Activated CD4-positive, alpha-beta T cell treated with anti-CD3 and anti-CD28 coated beads for 36 hours (primary cell): Measurements from ENCODE around the gene SLC25A13. TPM values are rescaled to one million over a fixed set of nuclear protein-coding genes. Genes with fewer than 3 reads are reported as not detected.

Experiments used
- ATAC-seq: fragments of 200-7000 bp; cut with Tn5 transposase; one replicate; pipeline ENCODE4 v1.10.0; 2021; ENCODE audit warnings: mild to moderate bottlenecking, moderate library complexity
- CTCF ChIA-PET: fragments of 350-600 bp; sonication (Branson Sonifier 250); formaldehyde crosslinking; loops from one replicate; lab custom pipeline; 2021; ENCODE audit warnings: antibody characterized with exemption; lab: Charles Lee
- POLR2A ChIA-PET: fragments of 350-600 bp; sonication (Branson Sonifier 250); formaldehyde crosslinking; loops from one replicate; lab custom pipeline; 2021; ENCODE audit warnings: antibody characterized with exemption, inconsistent platforms; lab: Charles Lee
- DNase-seq: peaks from one replicate; pipeline ENCODE4 v3.0.0-alpha.2; 2020
- H3K27ac Mint-ChIP-seq: one replicate; pipeline ENCODE4 v1.8.0; 2021; ENCODE audit warnings: mixed read lengths
- H3K27me3 Mint-ChIP-seq: one replicate; pipeline ENCODE4 v1.8.0; 2021; ENCODE audit warnings: mixed read lengths
- H3K36me3 Mint-ChIP-seq: one replicate; pipeline ENCODE4 v1.8.0; 2021; ENCODE audit warnings: low read depth, mixed read lengths
- H3K4me1 Mint-ChIP-seq: one replicate; pipeline ENCODE4 v1.8.0; 2021; ENCODE audit warnings: mixed read lengths
- H3K4me3 Mint-ChIP-seq: one replicate; pipeline ENCODE4 v1.8.0; 2021; ENCODE audit warnings: mild to moderate bottlenecking, moderate library complexity, mixed read lengths
- H3K9me3 Mint-ChIP-seq: one replicate; pipeline ENCODE4 v1.8.0; 2021; ENCODE audit warnings: low read depth, mixed read lengths
- intact Hi-C, 2 experiments: fragments of 100-400 bp; cut with DNase I in 1 of 2; cut with micrococcal nuclease in 1 of 2; formaldehyde crosslinking; loops; one replicate each; pipeline versions ENCODE4 v1.14.2 to v1.15.1; 2022 to 2024; cut with DNase I, micrococcal nuclease
- total RNA-seq, 2 experiments: library from RNA; stranded (reverse); gene quantifications; one replicate each; pipeline ENCODE4 v1.2.3, GENCODE V29; 2021

SLC25A13 gene
- total RNA-seq, 2 experiments from 2014 or later, result 10.3 to 11.3 TPM

DNA sequence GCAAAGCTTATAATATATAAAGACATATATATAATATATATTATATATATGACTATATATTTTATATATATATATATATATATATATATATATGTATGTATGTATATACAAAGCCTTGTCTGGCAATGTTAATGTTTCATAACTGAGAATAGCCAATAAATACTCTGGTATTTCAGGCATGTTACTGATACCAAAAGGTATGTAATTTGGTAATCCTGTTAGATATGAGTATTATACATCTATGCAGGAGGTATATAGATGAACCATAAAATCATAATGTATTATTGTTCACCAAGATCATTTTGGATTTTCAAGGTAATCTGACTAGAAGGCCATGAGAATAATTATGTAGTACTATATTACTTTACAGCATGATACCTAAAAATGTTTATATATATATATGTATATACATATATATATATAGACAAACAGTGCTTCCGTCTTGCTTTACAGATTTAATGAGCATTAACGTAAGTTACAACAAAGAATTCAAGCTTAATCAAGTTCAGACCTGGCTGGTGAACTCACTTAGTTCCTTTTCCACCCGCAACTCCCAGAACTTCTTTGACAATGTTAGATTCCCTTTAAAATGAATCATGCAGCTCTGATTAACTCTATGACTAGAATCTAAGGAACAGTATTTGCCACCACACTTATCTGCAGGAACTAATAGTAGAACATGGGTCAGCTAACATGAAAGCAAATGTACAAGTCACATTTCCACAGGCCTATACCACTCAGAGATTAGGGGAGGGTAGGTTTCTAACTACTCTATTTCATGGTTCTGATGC, 82.7 kb downstream of the SLC25A13 start:
- ChIA-PET POLR2A (no interaction called here), CTCF (interaction anchor here (0.6 kb wide), 1 partner anchor 537 kb away, joined by 3 read pairs; no protein-coding TSS in a partner anchor)
- H3K27me3 Mint-ChIP-seq, result no peaks in the 10 kb centered on the region
- DNase-seq, result no peak
- H3K4me1 Mint-ChIP-seq, result peaks cover 10% of the 10 kb centered on the region
- peaks cover 6% of the 10 kb centered on the region for H3K36me3 Mint-ChIP-seq
- no peak overlapping the region for H3K4me3 Mint-ChIP-seq
- ATAC-seq, result no peak
- no peaks in the 10 kb centered on the region for H3K9me3 Mint-ChIP-seq
- no peak overlapping the region for H3K27ac Mint-ChIP-seq
- intact Hi-C loops, result no loop called here

DNA sequence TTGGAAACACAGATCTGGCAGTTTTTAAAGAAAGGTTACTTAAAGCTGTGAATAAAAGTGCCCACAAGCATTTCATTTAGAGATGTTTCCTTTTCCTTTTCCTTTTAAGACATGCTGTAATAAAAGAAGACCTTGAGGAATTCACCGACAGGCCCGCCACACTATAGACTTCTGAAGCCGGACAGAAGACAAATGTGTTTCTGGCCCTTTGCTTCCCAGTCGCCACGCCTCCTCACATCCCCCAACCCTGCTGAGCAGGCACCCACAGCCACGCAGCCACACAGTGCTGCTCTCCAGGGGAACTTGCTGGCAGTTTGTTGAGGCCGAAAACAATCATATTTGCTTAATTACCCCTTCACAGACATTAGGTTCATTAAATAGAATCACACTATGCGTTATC, 83.4 kb downstream of the SLC25A13 start:
- DNase-seq (no peak), ATAC-seq (no peak)
- no peak overlapping the region for H3K4me3 Mint-ChIP-seq
- H3K27me3 Mint-ChIP-seq, result no peaks in the 10 kb centered on the region
- intact Hi-C loops, result no loop called here
- no peak overlapping the region for H3K27ac Mint-ChIP-seq
- ChIA-PET POLR2A (interaction anchor here (0.6 kb wide), 1 partner anchor 176 kb away, joined by 3 read pairs; no protein-coding TSS in a partner anchor), CTCF (no interaction called here)
- H3K4me1 Mint-ChIP-seq, result peaks cover 10% of the 10 kb centered on the region
- H3K36me3 Mint-ChIP-seq, result peaks cover 8% of the 10 kb centered on the region
- no peaks in the 10 kb centered on the region for H3K9me3 Mint-ChIP-seq

DNA sequence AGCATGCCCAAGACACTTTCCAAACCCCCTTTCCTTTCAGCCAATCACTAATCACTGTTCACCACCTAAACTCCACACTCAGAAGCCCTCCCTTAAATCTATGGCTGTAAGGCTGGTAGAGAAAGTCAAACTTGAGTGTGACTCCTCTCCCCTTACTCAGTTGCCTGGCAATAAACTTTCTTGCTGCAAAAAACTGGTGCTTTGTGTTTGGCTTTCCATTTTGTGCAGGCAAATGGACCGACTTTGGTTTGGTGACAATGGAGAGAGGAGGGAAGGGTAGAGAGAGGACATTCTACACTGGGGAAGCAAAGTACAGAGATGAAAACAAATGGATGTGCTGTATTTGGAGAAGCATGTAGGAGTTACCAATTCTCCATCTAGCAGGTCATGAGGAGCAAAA, 84.9 kb downstream of the SLC25A13 start:
- peaks cover 10% of the 10 kb centered on the region for H3K4me1 Mint-ChIP-seq

DNA sequence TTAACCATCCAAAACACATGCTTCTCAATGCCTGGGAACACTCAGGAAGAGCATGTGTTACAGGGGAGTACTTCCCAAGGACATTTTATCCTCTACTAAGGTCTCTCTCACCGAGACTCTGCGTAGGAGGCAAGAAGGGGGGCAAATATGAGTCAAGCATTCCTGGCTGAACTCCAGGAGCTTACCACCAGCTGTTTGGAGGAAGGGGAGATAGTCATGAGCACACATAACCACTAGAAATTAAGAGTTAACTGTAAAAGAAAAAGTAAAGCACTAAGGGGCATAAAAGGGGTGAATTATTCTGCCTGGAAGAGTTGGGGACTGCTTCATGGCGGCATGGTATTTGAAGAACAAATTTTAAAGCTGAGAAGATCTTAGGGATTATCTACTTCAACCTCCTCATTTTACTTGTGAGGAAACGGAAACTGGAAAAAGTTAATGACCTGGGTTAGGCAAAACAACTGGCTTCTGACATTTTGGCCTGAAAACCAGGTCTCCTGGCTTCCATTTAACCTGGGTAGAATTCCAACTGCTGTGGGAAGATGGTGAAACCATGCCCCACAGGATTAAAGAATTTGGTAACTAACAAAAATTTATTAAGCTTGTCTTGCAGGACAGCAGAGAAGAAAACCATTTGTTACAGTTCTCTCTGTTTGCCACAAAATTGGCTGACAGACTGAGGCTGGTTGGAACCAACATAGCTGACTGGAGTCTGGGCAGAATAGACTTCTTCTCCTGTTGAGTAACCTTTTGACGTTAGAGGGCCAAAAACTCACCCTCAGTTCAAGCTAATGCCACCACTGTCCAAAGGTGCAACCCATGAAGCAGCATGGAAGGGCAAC, 85.5 kb downstream of the SLC25A13 start:
- Mint-ChIP-seq H3K4me1 (peaks cover 10% of the 10 kb centered on the region), H3K27me3 (no peaks in the 10 kb centered on the region), H3K9me3 (no peaks in the 10 kb centered on the region), H3K27ac (no peak overlapping the region), H3K4me3 (no peak overlapping the region), H3K36me3 (peaks cover 16% of the 10 kb centered on the region)
- ChIA-PET POLR2A (no interaction called here), CTCF (interaction anchor here (0.7 to 1.3 kb wide), 2 partner anchors 12 to 18 kb away, joined by 4 read pairs; no protein-coding TSS in a partner anchor)
- intact Hi-C loops, result no loop called here
- ATAC-seq (no peak), DNase-seq (no peak)

More for the DNA sequence above, 84.9 kb downstream of the SLC25A13 start:
- ChIA-PET POLR2A (no interaction called here), CTCF (interaction anchor here (1.3 kb wide), 1 partner anchor 19 kb away, joined by 4 read pairs; no protein-coding TSS in a partner anchor)
- Mint-ChIP-seq H3K27ac (peak overlapping the region; percentile 9), H3K36me3 (peaks cover 10% of the 10 kb centered on the region), H3K4me3 (no peak overlapping the region), H3K27me3 (no peaks in the 10 kb centered on the region), H3K9me3 (no peaks in the 10 kb centered on the region)
- no peak for DNase-seq
- ATAC-seq, result no peak
- intact Hi-C loops, result no loop called here

DNA sequence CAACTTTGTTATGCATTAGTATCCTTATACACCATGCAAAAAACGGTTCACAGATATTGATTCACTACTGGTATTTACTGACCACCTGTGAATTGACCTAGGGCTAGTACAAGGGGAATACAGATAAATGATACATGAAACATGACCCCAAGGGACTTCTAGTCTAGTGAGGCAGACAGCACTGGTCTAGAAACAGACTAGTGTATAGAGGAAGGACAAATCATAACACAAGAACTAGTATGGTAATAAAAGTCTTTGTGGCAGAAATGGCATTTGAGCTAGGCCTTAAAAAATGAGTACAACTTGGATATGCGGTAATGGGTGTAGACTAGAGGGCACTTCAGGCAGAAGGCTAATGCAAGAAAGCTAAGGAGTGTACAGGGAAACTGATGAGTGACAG, 86.6 kb downstream of the SLC25A13 start:
- intact Hi-C loops, result no loop called here
- ATAC-seq (no peak), DNase-seq (no peak)
- H3K27ac Mint-ChIP-seq, result no peak overlapping the region
- POLR2A ChIA-PET, result no interaction called here
- H3K4me1 Mint-ChIP-seq, result peaks cover 10% of the 10 kb centered on the region
- H3K36me3 Mint-ChIP-seq, result peaks cover 23% of the 10 kb centered on the region
- no peaks in the 10 kb centered on the region for H3K9me3 Mint-ChIP-seq
- CTCF ChIA-PET, result interaction anchor here (0.7 kb wide), 1 partner anchor 11 kb away, joined by 4 read pairs; no protein-coding TSS in a partner anchor
- H3K27me3 Mint-ChIP-seq, result no peaks in the 10 kb centered on the region
- H3K4me3 Mint-ChIP-seq, result no peak overlapping the region

DNA sequence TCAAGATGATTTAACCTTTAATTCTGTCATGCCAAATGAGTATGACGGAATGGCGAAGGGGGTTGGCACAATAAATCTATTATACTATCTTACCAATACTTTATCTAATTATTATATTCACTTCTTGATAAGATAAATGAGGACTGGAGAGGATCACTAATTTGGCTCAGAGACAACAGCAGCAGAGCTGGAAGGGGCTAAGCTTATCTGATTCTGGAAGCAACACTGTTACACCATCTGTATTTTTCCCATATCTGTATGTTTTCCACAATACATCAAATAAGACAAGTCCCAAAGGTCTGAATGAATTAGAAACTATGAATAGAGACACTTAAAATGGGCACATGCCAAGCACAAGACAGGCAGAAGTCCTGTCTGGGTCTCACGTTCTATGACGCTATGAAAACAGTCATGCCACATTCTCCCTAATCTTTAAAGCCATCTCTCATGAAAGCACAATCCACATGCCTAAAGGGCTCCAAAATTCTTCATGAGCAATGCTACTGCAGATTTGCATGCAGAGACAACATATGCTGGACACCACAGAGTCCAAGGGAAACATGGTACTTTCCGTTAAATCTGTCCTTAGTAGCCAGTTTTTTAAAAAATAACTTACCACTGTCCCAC, 88.3 kb downstream of the SLC25A13 start:
- ChIA-PET CTCF (interaction anchor here (1.0 to 1.3 kb wide), 2 partner anchors 9 to 14 kb away, joined by 3 to 4 read pairs; no protein-coding TSS in a partner anchor), POLR2A (no interaction called here)
- Mint-ChIP-seq H3K9me3 (no peaks in the 10 kb centered on the region), H3K4me1 (peaks cover 8% of the 10 kb centered on the region), H3K27me3 (no peaks in the 10 kb centered on the region), H3K27ac (no peak overlapping the region), H3K36me3 (peaks cover 32% of the 10 kb centered on the region), H3K4me3 (no peak overlapping the region)
- intact Hi-C loops, result no loop called here
- DNase-seq (no peak), ATAC-seq (no peak)

DNA sequence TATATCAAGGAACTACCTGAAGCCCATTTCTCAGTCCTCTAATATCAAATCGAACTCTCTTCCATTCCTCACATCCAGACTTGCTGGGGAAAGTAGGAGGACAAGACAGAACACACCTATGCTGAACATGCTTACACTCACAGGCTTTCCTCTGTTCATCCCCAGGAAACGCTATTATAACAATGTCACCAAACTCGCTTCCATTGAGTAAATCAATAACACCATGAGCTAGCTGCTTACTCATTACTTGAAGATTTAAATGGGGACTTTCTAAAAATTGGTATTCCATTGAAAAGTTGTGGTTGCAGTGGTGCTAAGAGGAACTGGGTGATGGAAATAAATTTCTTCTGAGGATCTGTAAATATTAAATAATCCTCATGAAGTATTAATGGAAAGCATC, 88.8 kb downstream of the SLC25A13 start:
- intact Hi-C loops, result no loop called here
- no peak for DNase-seq
- peaks cover 34% of the 10 kb centered on the region for H3K36me3 Mint-ChIP-seq
- ChIA-PET CTCF (interaction anchor here (1.3 kb wide), 2 partner anchors 9 to 12 kb away, joined by 3 read pairs; no protein-coding TSS in a partner anchor), POLR2A (no interaction called here)
- ATAC-seq, result no peak
- H3K27me3 Mint-ChIP-seq, result no peaks in the 10 kb centered on the region
- H3K27ac Mint-ChIP-seq, result no peak overlapping the region
- no peaks in the 10 kb centered on the region for H3K9me3 Mint-ChIP-seq
- H3K4me1 Mint-ChIP-seq, result peaks cover 8% of the 10 kb centered on the region
- H3K4me3 Mint-ChIP-seq, result no peak overlapping the region

DNA sequence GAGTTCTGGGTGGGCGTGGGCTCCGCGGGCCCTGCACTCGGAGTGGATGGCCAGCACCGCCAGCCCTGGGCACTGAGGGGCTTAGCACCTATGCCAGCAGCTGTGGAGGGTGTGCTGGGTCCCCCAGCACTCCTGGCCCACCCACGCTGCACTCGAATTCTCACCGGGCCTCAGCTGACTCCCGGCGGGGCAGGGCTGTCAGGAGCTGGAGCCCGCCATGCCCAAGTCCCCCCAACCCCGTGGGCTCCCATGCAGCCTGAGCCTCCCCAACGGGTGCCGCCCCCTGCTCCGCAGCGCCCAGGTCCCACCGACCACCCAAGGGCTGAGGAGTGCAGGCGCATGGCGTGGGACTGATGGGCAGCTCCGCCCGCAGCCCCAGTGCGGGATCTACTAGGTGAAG, 93.1 kb downstream of the SLC25A13 start:
- ATAC-seq (no peak), DNase-seq (no peak)
- H3K36me3 Mint-ChIP-seq, result peaks cover 30% of the 10 kb centered on the region
- H3K9me3 Mint-ChIP-seq, result no peaks in the 10 kb centered on the region
- CTCF ChIA-PET, result interaction anchor here (1.3 kb wide), 1 partner anchor 187 kb away, joined by 3 read pairs; no protein-coding TSS in a partner anchor
- intact Hi-C loops, result loop anchor here in 1 of 2 experiments (10.0 kb wide), 1 partner anchor 96 kb away; the partner anchor contains the start of gene SLC25A13
- peaks cover under 1% of the 10 kb centered on the region for H3K4me1 Mint-ChIP-seq
- H3K27ac Mint-ChIP-seq, result no peak overlapping the region
- H3K27me3 Mint-ChIP-seq, result no peaks in the 10 kb centered on the region
- no peak overlapping the region for H3K4me3 Mint-ChIP-seq
- POLR2A ChIA-PET, result no interaction called here

DNA sequence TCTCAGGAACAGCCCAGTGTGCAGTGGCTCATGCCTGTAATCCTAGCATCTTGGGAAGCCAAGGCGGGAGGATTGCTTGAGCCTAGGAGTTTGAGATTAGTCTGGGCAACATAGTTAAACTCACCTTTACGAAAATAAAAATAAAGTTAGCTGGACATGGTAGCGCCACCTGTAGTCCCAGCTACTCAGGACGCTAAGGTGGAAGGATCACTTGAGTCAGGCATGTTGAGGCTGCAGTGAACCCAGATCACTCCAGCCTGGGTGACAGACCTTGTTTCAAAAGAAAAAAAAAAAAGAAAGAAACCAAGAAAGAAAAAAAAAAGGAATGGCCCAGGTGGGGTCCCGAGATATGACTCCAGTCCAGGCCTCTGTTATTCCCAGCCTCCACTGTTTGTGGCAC, 96.6 kb downstream of the SLC25A13 start:
- H3K27me3 Mint-ChIP-seq, result no peaks in the 10 kb centered on the region
- H3K36me3 Mint-ChIP-seq, result peaks cover 13% of the 10 kb centered on the region
- DNase-seq, result no peak
- H3K27ac Mint-ChIP-seq, result no peak overlapping the region
- H3K4me1 Mint-ChIP-seq, result peaks cover 8% of the 10 kb centered on the region
- intact Hi-C loops, result loop anchor here in 1 of 2 experiments (10.0 kb wide), 1 partner anchor 100 kb away; the partner anchor contains the start of gene SLC25A13
- POLR2A ChIA-PET, result no interaction called here
- no peaks in the 10 kb centered on the region for H3K9me3 Mint-ChIP-seq
- no peak for ATAC-seq
- CTCF ChIA-PET, result interaction anchor here (0.6 to 0.9 kb wide), 3 partner anchors 11 to 805 kb away, joined by 3 to 4 read pairs (median 3); no protein-coding TSS in a partner anchor
- no peak overlapping the region for H3K4me3 Mint-ChIP-seq

DNA sequence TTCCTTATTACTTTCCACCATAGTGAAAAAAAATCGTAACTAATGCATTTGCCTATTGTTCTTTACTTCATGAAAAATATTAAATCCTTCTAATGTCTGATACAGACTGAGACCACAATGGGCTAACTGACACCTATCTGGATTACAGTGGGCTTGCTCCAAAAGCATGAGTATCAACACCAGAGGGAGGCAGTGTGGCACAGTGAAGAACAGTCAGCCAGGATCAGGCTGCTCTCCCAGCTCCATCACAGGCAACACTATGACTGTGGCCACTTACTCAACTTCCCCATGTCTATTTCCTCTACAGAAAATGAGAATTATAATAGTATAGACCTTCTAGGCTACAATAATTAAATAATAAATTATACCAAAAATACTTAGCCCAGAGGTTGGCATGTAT, 97.2 kb downstream of the SLC25A13 start:
- intact Hi-C loops, result loop anchor here in 1 of 2 experiments (10.0 kb wide), 1 partner anchor 100 kb away; the partner anchor contains the start of gene SLC25A13
- no peaks in the 10 kb centered on the region for H3K27me3 Mint-ChIP-seq
- H3K4me3 Mint-ChIP-seq, result no peak overlapping the region
- no peaks in the 10 kb centered on the region for H3K9me3 Mint-ChIP-seq
- no peak overlapping the region for H3K27ac Mint-ChIP-seq
- peak; percentile 34 for DNase-seq
- peaks cover 8% of the 10 kb centered on the region for H3K4me1 Mint-ChIP-seq
- ChIA-PET POLR2A (no interaction called here), CTCF (interaction anchor here (0.6 to 1.0 kb wide), 4 partner anchors 9 to 806 kb away, joined by 3 to 4 read pairs (median 3); no protein-coding TSS in a partner anchor)
- peak; percentile 60 for ATAC-seq
- peaks cover 9% of the 10 kb centered on the region for H3K36me3 Mint-ChIP-seq
